ENCODE results near the gene SHISA9.

DNA sequence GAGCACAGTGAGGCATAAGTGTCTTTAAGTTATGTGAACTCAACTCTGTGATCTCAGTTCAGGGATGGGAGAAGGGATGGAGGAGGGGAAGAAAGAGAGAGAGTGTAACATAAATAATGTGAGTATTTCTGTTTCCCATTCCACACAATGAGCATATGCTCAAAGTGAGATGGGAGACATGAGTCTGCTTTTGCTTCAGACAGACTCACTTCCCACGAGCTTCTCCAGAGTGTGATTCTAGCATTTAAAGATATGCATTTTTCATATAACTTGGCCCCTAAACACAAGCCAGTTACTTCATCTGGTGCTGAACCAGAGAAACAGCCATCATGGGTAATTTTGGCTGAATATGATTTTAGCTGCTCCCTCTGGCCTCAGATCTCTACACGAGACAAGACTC, 35.0 kb downstream of the SHISA9 start:
- TF ChIP-seq, protein P1, sequence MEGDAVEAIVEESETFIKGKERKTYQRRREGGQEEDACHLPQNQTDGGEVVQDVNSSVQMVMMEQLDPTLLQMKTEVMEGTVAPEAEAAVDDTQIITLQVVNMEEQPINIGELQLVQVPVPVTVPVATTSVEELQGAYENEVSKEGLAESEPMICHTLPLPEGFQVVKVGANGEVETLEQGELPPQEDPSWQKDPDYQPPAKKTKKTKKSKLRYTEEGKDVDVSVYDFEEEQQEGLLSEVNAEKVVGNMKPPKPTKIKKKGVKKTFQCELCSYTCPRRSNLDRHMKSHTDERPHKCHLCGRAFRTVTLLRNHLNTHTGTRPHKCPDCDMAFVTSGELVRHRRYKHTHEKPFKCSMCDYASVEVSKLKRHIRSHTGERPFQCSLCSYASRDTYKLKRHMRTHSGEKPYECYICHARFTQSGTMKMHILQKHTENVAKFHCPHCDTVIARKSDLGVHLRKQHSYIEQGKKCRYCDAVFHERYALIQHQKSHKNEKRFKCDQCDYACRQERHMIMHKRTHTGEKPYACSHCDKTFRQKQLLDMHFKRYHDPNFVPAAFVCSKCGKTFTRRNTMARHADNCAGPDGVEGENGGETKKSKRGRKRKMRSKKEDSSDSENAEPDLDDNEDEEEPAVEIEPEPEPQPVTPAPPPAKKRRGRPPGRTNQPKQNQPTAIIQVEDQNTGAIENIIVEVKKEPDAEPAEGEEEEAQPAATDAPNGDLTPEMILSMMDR (IDR thresholded peaks at IDR 0.05 in 2 of 3, conservative IDR thresholded peaks at IDR 0.05 in 1 of 3; ENCODE audit: borderline replicate concordance in 1 of 3, insufficient read depth in 1 of 3, low read depth in 2 of 3, low read length in 2 of 3) = no peak
- TF ChIP-seq ZNF274 (IDR thresholded peaks at IDR 0.05; ENCODE audit: low read depth, low read length) = no peak
- TF ChIP-seq POLR2A (IDR thresholded peaks at IDR 0.05; ENCODE audit: borderline replicate concordance, extremely low read depth, insufficient read depth, insufficient read length) = no peak
- no peak for TF ChIP-seq POLR2AphosphoS5 (IDR thresholded peaks at IDR 0.05; ENCODE audit: low read depth, low read length)
